Stimulated activated CD4-positive, alpha-beta T cell treated with anti-CD3 and anti-CD28 coated beads, Interleukin-2, amount 100 ng/mL, for 24 hours (primary cell): ENCODE results near the gene MAP2K5.

Experiments used
- DNase-seq, 2 donors: peaks; one replicate each; pipeline ENCODE4 v3.0.0-alpha.2; 2020

The MAP2K5 gene

GRCh38 chr15:67560320-67560719 is 17.8 kb downstream of the MAP2K5 start:
- no peak for DNase-seq

GRCh38 chr15:67563092-67563491 is 20.6 kb downstream of the MAP2K5 start:
- DNase-seq = no peak

GRCh38 chr15:67564021-67564967 is 21.8 kb downstream of the MAP2K5 start:
- no peak for DNase-seq

- DNase-seq = no peak
Observed at GRCh38 chr15:67564968-67565345, 22.5 kb downstream of the MAP2K5 start.

GRCh38 chr15:67569668-67570067 is 27.2 kb downstream of the MAP2K5 start:
- no peak for DNase-seq

GRCh38 chr15:67570875-67571647 is 28.6 kb downstream of the MAP2K5 start:
- DNase-seq = no peak

GRCh38 chr15:67571648-67572415 is 29.3 kb downstream of the MAP2K5 start:
- DNase-seq = no peak

GRCh38 chr15:67573194-67573593 is 30.7 kb downstream of the MAP2K5 start:
- DNase-seq = no peak

- DNase-seq = no peak
Observed at GRCh38 chr15:67575039-67575502, 32.6 kb downstream of the MAP2K5 start.

GRCh38 chr15:67578020-67578600 is 35.6 kb downstream of the MAP2K5 start:
- DNase-seq = no peak

- DNase-seq = no peak
Observed at GRCh38 chr15:67579164-67579563, 36.7 kb downstream of the MAP2K5 start.

GRCh38 chr15:67579967-67580366 is 37.5 kb downstream of the MAP2K5 start:
- no peak for DNase-seq

- no peak for DNase-seq
Observed at GRCh38 chr15:67584157-67584556, 41.7 kb downstream of the MAP2K5 start.

- DNase-seq = no peak
Observed at GRCh38 chr15:67585681-67586080, 43.2 kb downstream of the MAP2K5 start.

GRCh38 chr15:67587331-67587730 is 44.8 kb downstream of the MAP2K5 start:
- DNase-seq = no peak

- no peak for DNase-seq
Observed at GRCh38 chr15:67587754-67588153, 45.3 kb downstream of the MAP2K5 start.

- DNase-seq = no peak
Observed at GRCh38 chr15:67590191-67590590, 47.7 kb downstream of the MAP2K5 start.

GRCh38 chr15:67592245-67592644 is 49.7 kb downstream of the MAP2K5 start:
- no peak for DNase-seq

GRCh38 chr15:67593562-67593961 is 51.1 kb downstream of the MAP2K5 start:
- no peak for DNase-seq

GRCh38 chr15:67594770-67595169 is 52.3 kb downstream of the MAP2K5 start:
- no peak for DNase-seq

- no peak for DNase-seq
Observed at GRCh38 chr15:67595572-67595971, 53.1 kb downstream of the MAP2K5 start.

- no peak for DNase-seq
Observed at GRCh38 chr15:67601073-67601472, 58.6 kb downstream of the MAP2K5 start.

GRCh38 chr15:67603063-67603462 is 60.6 kb downstream of the MAP2K5 start:
- DNase-seq = no peak
